Fibroblast of the aortic adventitia (primary cell): ENCODE data around the gene CLMP. TPM values are rescaled to one million over a fixed set of nuclear protein-coding genes. Genes with fewer than 3 reads are reported as not detected.
"Not testable (repeated sequence)": the region's sequence is repeated elsewhere in the genome, so short reads cannot be mapped to it uniquely, and the experiment has no call there.

Experiments used
- DNase-seq: peaks from one replicate; pipeline ENCODE4 v3.0.0-alpha.2; 2010; ENCODE audit warnings: low read depth
- H3K4me3 ChIP-seq: 2 replicates; pipeline ENCODE4 v1.5.1; 2011; ENCODE audit warnings: low read depth, mild to moderate bottlenecking, control low read depth, low read length, moderate library complexity
- CTCF ChIP-seq: IDR thresholded peaks from 2 replicates; pipeline ENCODE4 v1.5.1; 2011; ENCODE audit warnings: mild to moderate bottlenecking, low read length, control low read depth, inconsistent platforms; ENCODE audit not compliant: insufficient read depth
- total RNA-seq: library from RNA; depleted of rRNA; stranded (reverse); fragments of >200 nt; gene quantifications from 2 replicates; pipeline ENCODE4 v1.2.3, GENCODE V29; 2012; ENCODE audit warnings: low replicate concordance

CLMP gene
- total RNA-seq, 1 donor: 235 TPM

GRCh38 chr11:123161376-123162030 lies 33.5 kb downstream of the CLMP start:
- no peak for DNase-seq
- TF ChIP-seq CTCF: no peak
- H3K4me3 ChIP-seq: no peak overlapping the region

GRCh38 chr11:123159183-123159857 lies 35.7 kb downstream of the CLMP start:
- H3K4me3 ChIP-seq: no peak overlapping the region
- peak; percentile 40 for DNase-seq
- TF ChIP-seq CTCF: no peak

- DNase-seq: no peak
Measured at GRCh38 chr11:123158033-123159003, 36.7 kb downstream of the CLMP start.

GRCh38 chr11:123152951-123153350 lies 42.1 kb downstream of the CLMP start:
- no peak for DNase-seq
- no peak overlapping the region for H3K4me3 ChIP-seq
- no peak for TF ChIP-seq CTCF

More at GRCh38 chr11:123158033-123159003, 36.7 kb downstream of the CLMP start:
- TF ChIP-seq CTCF: no peak
- H3K4me3 ChIP-seq: no peak overlapping the region

- DNase-seq, H3K4me3 ChIP-seq: not testable (repeated sequence)
Measured at GRCh38 chr11:123152346-123152745, 42.7 kb downstream of the CLMP start.

- TF ChIP-seq CTCF: no peak
- DNase-seq: no peak
- no peak overlapping the region for H3K4me3 ChIP-seq
Measured at GRCh38 chr11:123151796-123152195, 43.3 kb downstream of the CLMP start.

GRCh38 chr11:123151366-123151765 lies 43.7 kb downstream of the CLMP start:
- DNase-seq: no peak
- no peak for TF ChIP-seq CTCF
- no peak overlapping the region for H3K4me3 ChIP-seq
